Right lobe of liver (tissue), 6 donors: Measurements from ENCODE around the gene HES6. TPM values are rescaled to one million over a fixed set of nuclear protein-coding genes. Genes with fewer than 3 reads are reported as not detected.

ENCODE experiments used
- ATAC-seq, 4 donors: fragments of 200-7000 bp; cut with Tn5 transposase; one replicate each; pipeline ENCODE4 v1.9.1; 2020; ENCODE audit warnings: mild to moderate bottlenecking in 4 of 4, moderate library complexity in 4 of 4
- DNase-seq, 3 donors: peaks; one replicate each; pipeline ENCODE4 v3.0.0-alpha.2; 2020
- H3K27ac ChIP-seq, 3 donors: fragments of 200-600 bp; one replicate each; pipeline ENCODE4 v1.8.0; 2022
- H3K27me3 ChIP-seq, 2 donors: fragments of 200-600 bp; one replicate each; pipeline ENCODE4 v1.8.0; 2022
- H3K36me3 ChIP-seq, 4 donors: fragments of 200-600 bp; sonication (generic) in 1 of 4; one replicate each; pipeline versions ENCODE4 v1.5.1 to v1.8.0; 2017 to 2022; ENCODE audit warnings: control low read depth in 1 of 4
- H3K4me1 ChIP-seq, 4 donors: fragments of 200-600 bp; sonication (generic) in 1 of 4; one replicate each; pipeline versions ENCODE4 v1.5.1 to v1.8.0; 2017 to 2022; ENCODE audit warnings: control low read depth in 1 of 4
- H3K4me3 ChIP-seq, 3 donors: fragments of 200-600 bp; one replicate each; pipeline ENCODE4 v1.8.0; 2022
- H3K9me3 ChIP-seq, 4 donors: fragments of 200-600 bp; sonication (generic) in 1 of 4; one replicate each; pipeline versions ENCODE4 v1.5.1 to v1.8.0; 2017 to 2022; ENCODE audit warnings: control low read depth in 1 of 4
- POLR2A ChIP-seq: fragments of 450-650 bp; IDR thresholded peaks from one replicate; pipeline ENCODE4 v1.6.1; 2017; ENCODE audit warnings: antibody characterized with exemption, mild to moderate bottlenecking
- WGBS: methylation state at CpG from one replicate; pipeline ENCODE4 v1.1.6; 2018; ENCODE audit warnings: low coverage, low lambda C conversion rate; ENCODE audit not compliant: insufficient coverage; ENCODE audit errors: missing lambda C conversion rate; 5-methylcytosine and 5-hydroxymethylcytosine counted together
- intact Hi-C, 2 donors: fragments of 100-400 bp; cut with DNase I; formaldehyde crosslinking; loops; one replicate each; pipeline versions ENCODE4 v1.11.2 to v1.14.1; 2022
- total RNA-seq, 6 experiments: library from RNA; depleted of rRNA in 2 of 6; stranded (reverse); fragments of >200 nt in 2 of 6; fragmentation: NEBNext Ultra II Directional in 3 of 6; extraction: Animal tissue kit (Norgen Biotek cat#: 25700) in 3 of 6; gene quantifications; one replicate each; pipeline versions ENCODE4 v1.1.0 to v1.2.4, GENCODE V29; 2016 to 2023
- TF ChIP-seq, protein P1 (sequence below), 4 donors: fragments of 200-600 bp in 3 of 4; fragments of 450-650 bp in 1 of 4; IDR thresholded peaks; one replicate each; pipeline versions ENCODE4 v1.5.1 to v1.8.0; 2016 to 2022; ENCODE audit warnings: antibody characterized with exemption in 4 of 4, mild to moderate bottlenecking in 2 of 4
- donor health status: DM: no; HTN: yes; CAD: no.
- donor health status: DM: no; HTN: no; CAD: no.
- donor health status: DM: no; HTN: no; CAD: no.
- donor health status: DM: no; HTN: yes; CAD: no.
- donor health status: DM: no; HTN: yes; CAD: no.

Gene HES6
- total RNA-seq, 6 experiments from 2014 or later: 1.7 to 8.3 (median 3.8) TPM

DNA sequence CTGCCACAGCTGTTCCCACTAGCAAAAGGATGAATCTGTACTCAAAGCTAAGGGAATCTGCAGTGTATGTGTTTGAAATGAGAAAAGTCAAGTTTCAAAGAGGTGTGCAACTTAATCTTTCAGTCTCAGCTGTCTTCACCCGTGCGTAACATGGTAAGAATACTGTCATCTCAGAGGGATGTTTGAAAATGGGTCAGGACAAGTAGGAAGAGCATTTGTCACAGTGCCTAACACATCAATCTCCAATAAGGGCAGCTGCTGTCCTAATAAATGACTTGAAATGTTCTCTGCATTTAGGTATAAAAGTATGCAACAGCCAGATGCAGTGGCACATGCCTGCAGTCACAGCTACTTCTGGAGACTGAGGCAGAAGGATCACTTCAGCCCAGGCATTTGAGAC lies 49.4 kb downstream of the HES6 start:
- H3K27ac ChIP-seq: no peak overlapping the region
- WGBS: 100% methylated on average over 2 of the region's 2 CpGs
- no peak for TF ChIP-seq POLR2A
- TF ChIP-seq, protein P1, sequence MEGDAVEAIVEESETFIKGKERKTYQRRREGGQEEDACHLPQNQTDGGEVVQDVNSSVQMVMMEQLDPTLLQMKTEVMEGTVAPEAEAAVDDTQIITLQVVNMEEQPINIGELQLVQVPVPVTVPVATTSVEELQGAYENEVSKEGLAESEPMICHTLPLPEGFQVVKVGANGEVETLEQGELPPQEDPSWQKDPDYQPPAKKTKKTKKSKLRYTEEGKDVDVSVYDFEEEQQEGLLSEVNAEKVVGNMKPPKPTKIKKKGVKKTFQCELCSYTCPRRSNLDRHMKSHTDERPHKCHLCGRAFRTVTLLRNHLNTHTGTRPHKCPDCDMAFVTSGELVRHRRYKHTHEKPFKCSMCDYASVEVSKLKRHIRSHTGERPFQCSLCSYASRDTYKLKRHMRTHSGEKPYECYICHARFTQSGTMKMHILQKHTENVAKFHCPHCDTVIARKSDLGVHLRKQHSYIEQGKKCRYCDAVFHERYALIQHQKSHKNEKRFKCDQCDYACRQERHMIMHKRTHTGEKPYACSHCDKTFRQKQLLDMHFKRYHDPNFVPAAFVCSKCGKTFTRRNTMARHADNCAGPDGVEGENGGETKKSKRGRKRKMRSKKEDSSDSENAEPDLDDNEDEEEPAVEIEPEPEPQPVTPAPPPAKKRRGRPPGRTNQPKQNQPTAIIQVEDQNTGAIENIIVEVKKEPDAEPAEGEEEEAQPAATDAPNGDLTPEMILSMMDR (IDR thresholded peaks at IDR 0.05): no peak
- intact Hi-C loops: no loop called here
- ATAC-seq: no peak
- no peaks in the 10 kb centered on the region for H3K27me3 ChIP-seq
- H3K9me3 ChIP-seq: no peaks in the 10 kb centered on the region
- H3K4me1 ChIP-seq: no peaks in the 10 kb centered on the region
- H3K4me3 ChIP-seq: no peak overlapping the region
- no peak for DNase-seq
- H3K36me3 ChIP-seq: peaks cover 0 to 92% (median 36%) of the 10 kb centered on the region in 4 donors

Other genes with a start within 250 kb of the HES6 start
- gene SCLY, start 179.0 kb downstream of the HES6 start, total RNA-seq: 10 to 100 TPM; 24.4 to 54.2 (median 35.9) TPM
- 1 to 10 TPM in 1 of 6 experiments, under 1 TPM in 5; 0.11 to 1.1 (median 0.50) TPM for gene ESPNL, start 139.7 kb downstream of the HES6 start, total RNA-seq
- under 1 TPM in 4 of 6 experiments, not detected in 2; 0.04 to 0.19 (median 0.11) TPM for gene KLHL30, start 101.4 kb downstream of the HES6 start, total RNA-seq
- gene ERFE, start 81.1 kb downstream of the HES6 start, total RNA-seq: 1 to 10 TPM in 1 of 6 experiments, under 1 TPM in 2, not detected in 3; 0.27 to 1.4 (median 0.31) TPM
- gene ILKAP, start 36.3 kb downstream of the HES6 start, total RNA-seq: 10 to 100 TPM in 5 of 6 experiments, 1 to 10 TPM in 1; 9.8 to 24.3 (median 16.8) TPM
- gene PER2, start 48.6 kb upstream of the HES6 start, total RNA-seq: 10 to 100 TPM in 1 of 6 experiments, 1 to 10 TPM in 5; 4.5 to 12.5 (median 6.1) TPM
- 10 to 100 TPM in 2 of 6 experiments, 1 to 10 TPM in 4; 4.6 to 12.0 (median 8.3) TPM for gene TRAF3IP1, start 80.5 kb upstream of the HES6 start, total RNA-seq
- gene ASB1, start 186.9 kb upstream of the HES6 start, total RNA-seq: 10 to 100 TPM in 2 of 6 experiments, 1 to 10 TPM in 4; 6.3 to 18.2 (median 8.4) TPM